ENCODE measurements around the gene IRF2.

DNA sequence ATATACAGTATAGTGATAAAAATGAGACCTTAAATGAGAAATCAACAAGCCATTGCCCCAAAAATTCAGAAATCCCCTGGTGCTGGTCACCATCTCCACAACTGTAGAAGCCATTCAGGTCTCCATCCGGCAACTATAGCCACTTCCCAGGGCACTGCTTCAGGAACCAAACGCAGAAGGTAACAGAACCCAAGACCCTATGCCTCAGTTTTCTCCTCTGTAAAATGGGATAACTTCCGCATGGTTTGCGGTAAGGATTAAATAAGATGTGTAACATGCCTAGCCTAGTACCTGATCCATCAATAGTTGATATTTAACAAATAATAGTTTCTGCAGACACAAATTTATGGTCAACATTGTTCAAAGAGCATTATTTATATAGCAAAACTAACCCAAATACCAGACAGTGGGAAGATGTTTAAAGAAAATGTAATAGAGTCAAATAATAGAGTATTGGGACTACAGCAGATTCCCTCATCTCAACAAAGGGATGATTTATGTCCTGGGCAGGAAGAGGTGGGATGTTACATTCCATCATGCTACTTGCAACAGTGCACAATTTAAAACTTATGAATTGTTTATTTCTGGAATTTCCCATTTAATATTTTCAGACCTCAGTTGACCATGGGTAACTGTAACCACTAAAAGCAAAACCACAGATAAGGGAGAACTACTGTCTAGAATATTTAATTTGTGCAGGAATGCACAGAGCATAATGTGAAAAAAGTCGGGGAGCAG is 30.0 kb downstream of the IRF2 start:
- TF ChIP-seq EZH2 (IDR thresholded peaks at IDR 0.05; ENCODE audit: insufficient read depth, poor library complexity, severe bottlenecking) (no peak), EZH2phosphoT487 (IDR thresholded peaks at IDR 0.05; ENCODE audit: insufficient read depth, low read depth) (no peak)

Measured in GM23248 (cell line).